SIG-M5 treated with dmso at 0.1 percent for 504 hours (cell line): ENCODE data around the gene CD3D.
A peak's percentile ranks its signal among the peaks of the same experiment; 100 is the strongest.
"Not testable (repeated sequence)": the region's sequence is repeated elsewhere in the genome, so short reads cannot be mapped to it uniquely, and the experiment has no call there.

Experiments used
- DNase-seq: peaks from one replicate; lab custom pipeline; 2025; ENCODE audit not compliant: unreplicated experiment; lab: John Stamatoyannopoulos, UW

CD3D gene

DNA sequence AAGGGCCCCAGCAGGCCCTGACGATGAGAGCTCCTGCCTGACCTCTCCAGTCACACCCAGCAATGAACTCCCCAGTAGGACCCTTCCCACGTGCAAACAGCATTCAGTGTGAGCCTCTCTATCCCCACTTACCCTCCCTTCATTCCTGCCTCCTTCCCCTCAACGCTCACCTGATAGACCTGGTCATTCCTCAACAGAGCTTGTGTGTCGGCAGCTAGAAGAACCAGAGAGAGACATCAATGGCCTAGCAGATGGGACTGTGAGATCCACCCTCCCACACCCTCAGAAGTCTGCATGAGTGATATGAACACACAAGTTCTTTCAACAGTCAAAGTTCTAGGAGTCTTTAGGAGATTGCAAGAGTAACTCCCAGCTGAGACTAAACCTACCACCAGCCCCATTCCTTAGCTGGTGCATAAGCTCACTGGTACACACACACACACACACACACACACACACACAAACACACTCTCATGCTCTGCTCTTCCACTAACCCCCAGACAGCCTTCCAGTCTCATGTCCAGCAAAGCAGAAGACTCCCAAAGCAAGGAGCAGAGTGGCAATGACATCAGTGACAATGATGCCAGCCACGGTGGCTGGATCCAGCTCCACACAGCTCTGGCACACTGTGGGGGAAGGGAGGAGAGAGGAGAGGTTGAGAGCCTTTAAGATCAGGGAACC, 3.1 kb downstream of the CD3D start:
- no peak for DNase-seq

DNA sequence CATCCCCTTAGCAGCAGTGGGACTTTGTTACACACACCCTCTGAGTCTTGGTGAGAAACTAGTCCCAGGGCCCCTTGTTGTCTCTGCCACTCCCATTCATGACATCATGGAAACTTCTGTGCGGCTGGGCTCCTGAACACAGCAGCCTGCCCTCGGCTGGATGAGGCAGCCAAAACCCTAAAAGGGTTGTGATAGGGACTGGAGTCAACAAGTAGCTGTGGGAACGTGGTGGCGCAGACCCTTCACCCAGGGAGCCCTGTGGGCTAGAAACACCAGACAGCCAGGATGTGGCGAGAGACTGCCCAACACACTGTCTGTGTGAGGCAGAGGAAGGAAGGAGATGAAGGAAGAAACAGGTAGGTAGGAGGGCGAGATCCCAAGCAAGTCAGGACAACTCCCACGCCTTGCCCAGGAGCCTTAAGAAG, 3.9 kb downstream of the CD3D start:
- DNase-seq: no peak

DNA sequence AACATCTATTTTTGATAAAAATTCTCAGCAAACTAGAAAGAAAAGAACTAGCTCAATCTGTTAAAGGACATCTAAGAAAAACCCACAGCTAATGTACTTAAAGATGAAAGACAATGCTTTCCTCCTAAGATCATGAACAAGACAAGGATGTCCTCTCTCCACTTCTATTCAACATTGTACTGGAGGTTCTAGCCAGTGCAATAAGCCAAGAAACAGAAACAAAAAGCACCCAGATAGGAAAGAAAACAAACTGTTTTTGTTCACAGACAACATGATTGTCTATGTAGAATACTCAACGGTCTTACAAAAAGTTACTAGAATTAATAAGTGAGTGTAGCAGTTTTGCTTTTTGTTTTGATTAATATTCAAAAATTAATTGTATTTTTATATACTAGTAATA, 7.8 kb downstream of the CD3D start:
- DNase-seq: no peak

DNA sequence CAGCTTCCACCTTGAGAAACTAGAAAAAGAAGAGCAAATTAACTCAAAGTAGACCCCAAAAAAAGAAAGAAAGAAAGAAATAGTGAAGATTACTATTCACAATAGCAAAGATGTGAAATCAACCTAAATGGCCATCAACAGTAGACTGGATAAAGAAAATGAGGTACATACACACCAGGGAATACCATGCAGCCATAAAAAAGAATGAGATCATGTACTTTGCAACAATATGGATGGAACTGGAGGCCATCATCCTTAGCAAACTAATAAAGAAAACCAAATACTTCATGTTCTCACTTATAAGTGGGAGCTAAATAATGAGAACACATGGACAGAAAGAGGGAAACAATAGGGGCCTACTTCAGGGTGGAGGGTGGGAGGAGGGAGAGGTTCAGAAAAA, 13.8 kb downstream of the CD3D start:
- DNase-seq: no peak

DNA sequence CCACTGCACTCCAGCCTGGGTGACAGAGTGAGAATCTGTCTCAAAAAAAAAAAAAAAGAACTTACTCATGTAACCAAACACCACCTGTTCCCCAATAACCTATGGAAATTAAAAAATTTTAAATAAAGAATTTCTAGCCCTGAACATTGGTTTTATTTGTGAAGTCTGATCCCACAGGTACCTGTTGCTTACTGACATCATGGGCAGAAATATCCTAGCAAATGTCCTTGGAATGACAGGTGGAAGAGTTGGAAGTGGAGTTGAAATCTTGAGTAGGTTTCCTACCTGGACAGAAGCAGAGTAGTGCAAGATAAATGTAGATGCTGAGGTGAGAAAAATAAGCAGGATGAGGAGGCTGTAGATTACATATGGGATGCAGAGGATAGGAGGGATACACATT, 17.2 kb downstream of the CD3D start:
- no peak for DNase-seq

DNA sequence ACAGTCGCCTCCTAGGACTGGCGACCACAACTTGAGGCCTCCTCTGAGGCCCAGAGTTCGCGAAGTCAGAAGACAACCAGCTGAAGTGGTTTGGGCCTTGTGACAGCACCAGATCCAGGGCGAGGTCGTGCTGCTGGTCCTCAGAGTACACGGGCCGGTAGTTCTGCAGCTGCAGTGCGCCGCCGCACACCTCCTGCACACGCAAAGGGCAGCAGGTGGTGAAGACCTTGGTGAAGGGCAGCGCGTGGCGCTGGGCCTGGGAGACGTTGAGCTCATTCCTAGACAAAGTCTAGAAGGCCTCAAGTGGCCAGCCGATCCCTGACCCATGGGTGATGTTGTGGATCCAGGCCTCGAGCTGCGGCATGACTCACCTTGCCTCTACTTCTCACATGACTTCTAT, 19.8 kb downstream of the CD3D start:
- no peak for DNase-seq

DNA sequence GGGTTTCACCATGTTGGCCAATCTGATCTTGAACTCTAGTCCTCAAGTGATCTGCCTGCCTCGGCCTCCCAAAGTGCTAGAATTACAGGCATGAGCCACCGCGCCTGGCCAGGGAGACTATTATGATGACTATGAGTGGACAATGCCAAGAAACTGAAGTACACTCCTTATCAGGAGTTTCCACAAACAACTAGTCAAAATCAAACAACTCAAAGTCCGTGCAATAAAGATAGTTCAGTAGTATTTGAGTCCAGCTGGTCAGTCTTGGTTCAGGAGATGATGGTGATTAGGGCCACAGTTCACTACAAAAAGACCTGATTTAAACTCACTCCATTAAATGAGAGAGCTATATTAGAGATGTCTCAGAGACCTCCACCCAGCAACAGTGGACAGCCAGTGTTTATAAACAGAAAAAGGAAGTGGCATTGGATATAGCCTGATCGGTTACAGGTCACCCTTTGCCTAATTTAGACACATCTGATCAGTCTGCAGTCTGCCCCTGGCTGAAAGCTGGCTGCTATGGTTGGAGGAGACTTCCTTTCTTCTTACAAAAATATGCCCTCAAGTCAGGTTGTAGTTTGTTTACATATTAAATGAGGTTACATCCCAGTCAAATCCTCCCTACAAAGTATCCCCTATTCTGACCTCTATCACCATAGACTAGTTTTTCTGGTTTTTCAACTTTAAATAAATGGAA, 21.0 kb downstream of the CD3D start:
- DNase-seq: peak; percentile 62

DNA sequence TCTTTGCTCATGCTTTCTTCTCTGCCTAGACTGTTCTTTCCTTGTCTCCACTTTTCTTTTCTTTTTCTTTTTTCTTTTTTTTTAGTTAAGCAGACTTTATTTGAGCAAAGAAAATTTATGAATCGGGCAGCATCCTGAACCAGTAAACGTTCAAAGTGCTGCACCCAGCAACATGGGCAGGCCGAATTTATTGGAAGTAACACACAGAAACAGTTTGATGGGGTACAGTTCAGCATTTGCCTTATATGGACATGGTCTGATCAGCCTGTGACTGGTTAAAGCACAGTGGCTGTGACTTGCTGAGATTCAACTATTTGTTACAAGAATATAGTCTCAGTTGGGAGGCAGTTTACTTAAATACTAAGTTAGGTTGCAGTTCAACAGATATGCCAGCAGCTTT, 22.0 kb downstream of the CD3D start:
- no peak for DNase-seq

DNA sequence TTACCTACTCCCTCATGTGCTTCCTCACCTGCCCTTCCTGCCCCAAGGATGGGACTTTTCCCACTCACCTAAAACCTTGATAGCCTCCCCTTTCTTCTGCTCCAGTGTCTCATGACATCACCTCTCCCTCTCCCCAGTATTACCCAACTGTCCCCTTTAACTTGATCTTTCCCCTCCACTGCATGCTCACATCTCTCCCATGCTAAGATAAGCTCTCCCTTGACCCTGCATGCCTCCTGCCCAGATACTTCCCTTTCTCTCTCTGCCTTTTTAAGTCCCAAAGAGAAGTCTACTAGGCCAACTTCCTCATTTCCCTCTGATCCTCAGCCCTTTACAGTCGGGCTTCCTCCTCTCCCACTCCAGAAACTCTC, 23.2 kb downstream of the CD3D start:
- peak; percentile 88 for DNase-seq

DNA sequence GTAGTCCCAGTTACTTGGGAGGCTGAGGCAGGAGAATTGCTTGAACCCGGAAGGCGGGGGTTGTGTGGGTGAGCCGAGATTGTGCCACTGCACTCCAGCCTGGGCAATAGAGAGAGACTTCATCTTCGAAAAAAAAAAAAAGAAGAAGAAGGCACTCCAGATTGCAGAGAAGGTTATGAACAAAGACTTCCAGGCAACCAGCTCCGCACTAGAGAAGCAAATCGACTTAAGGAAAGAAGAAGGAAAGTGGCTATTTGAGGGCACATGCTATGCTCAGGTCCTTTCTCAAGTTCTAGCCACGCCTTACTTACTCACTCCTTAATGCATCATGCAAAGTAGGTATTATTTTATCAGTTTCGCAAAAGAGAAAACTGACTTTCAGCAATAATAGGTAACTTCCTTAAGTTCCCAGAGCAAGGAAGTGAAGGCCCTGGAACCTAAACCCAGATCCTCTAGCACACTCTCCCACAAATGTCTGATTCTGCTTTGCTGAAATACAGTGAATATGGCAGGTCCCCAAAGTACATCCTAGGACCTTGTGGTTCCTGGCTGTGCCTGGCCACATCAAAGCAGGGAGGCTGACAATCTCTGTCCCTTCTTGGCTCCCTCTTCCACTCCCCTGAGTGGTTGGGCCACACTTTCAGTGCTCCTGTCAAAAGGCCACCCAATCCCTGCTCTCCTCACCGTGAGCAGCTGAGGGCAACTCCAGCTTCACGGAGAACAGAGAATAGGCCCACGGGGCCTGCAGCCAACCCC, 23.7 kb downstream of the CD3D start:
- DNase-seq: no peak

DNA sequence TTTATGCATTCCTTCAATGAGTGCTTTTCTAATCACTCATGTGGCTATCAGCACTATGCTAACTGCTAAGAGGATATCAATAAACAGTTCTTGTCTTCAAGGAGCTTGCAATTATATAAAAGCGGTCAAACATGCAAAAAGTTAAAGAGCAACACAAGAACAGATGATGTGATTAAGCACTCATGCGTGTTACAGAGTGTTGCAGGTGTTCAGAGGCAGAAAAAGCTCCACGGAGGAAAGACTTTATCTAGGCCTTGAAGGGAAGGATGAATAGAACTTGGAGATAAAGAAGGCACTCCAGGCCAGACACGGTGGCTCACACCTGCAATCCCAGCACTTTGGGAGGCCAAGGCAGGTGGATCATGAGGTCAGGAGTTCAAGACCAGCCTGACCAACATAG, 24.4 kb downstream of the CD3D start:
- no peak for DNase-seq

DNA sequence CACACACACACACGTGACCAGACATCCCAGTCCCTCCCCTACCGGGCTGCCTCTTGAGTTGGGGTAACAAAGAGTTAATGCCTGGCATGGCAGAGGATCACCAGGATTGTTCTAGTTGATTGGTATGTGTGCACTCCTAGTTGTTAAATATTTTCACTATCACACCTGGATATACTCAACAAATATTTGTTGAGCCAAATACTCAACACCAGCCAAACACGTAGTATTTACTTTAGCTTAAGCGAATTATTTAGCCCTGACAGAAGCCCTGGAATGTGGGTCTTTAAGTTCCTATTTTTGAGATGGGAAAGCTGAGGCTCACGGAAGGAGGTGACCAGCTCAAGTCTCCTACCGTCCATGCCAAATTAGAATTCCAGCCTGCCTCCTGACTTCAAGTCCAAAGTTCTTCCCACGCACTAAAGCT, 27.5 kb downstream of the CD3D start:
- peak; percentile 11 for DNase-seq

DNA sequence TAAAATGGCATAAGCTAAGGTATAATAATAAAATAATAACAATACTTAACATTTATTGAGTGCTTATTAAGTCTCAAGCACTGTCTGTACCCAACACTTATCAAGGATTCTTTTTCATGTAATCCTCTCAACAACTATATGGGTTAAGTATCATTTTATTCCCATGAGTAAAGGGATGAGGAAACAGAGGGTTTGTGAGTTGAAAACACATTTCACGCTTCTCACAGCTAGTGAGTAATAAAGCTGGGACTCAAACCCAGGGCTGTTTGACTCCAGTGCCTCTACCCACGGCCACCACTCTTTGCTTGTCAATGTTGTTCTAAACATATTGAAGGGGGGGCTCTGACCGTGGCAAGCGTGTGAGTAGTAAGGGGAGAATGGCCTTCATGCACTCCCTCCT, 29.3 kb downstream of the CD3D start:
- DNase-seq: no peak

DNA sequence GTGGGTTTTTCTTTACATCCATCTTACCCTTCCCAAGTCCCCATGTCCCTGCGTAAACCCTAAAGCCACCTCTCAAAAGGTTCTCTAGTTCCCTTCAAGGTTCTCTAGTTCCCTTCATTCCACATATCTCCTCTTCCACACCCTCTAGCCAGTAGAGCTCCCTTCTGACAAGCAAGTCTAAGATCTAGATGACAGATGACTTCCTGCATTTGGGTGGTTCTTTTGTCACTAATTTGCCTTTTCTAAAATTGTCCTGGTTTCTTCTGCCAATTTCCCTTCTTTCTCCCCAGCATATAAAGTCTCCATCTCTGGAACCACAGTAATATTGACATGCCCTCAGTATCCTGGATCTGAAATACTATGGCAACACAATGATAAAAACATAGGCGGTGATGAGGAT, 30.2 kb downstream of the CD3D start:
- DNase-seq: no peak

DNA sequence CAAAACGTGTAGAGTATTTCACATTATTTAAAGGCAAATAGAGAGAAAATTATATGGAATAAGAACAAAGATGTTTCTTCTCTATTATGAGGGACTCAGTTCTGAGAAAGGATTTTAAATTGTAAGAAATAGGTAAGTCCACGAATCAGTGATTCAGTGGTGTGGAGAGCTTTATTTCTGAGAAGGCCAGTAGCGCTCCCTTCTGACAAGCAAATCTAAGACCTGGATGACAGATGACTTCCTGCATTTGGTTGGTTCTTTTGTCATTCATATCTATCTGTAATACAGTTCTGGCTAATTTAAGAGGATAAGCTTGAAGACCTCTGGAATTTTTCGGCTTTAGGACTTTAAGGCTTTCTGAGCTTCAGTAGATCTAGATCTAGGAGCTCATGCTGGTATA, 31.0 kb downstream of the CD3D start:
- DNase-seq: no peak

DNA sequence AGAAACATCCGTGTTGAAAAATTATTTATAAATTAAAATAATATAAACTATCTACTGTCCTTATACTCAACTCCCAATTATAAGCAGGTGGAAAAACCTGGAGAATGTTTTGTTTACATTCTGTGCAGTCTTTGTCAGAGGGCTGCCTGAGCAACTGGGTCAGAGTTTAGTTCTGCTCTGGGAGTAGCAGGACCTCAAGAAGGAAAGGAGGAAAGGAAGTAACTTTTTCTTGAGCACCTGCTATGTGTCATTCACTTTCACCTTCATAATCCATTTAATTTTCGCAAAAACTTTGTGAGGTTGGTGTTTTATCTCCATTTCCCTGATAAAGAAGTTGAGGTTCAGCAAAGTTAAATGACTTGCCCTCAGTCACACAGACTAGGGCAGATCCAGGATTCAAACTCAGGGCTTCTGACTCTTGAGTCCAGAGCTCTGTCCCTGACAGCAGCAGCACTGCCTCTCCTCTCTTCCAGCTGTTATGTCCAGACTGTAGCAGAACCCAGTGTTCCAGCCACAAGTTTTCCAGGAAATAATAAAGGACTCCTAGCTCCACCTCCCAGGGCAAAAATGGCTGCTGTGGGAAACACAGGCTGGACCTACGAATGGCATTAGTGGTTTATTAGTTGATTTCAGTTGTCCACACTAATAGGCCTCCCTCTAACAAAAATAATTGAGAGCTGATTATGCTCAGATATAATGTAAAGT, 31.6 kb downstream of the CD3D start:
- DNase-seq: no peak

DNA sequence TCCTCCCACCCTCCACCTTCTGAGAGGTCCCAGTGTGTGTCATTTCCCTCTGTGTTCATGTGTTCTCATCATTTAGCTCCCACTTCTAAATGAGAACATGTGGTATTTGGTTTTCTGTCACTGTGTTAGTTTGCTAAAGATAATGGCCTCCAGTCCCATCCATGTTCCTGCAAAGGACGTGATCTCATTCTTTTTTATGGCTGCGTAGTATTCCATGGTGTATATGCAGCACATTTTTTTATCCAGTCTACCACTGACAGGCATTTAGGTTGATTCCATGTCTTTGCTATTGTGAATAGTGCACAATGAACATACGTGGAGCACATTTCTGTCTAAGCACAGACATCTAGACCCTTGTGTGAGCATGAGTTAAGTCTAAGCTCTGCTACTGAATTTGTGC, 32.2 kb downstream of the CD3D start:
- DNase-seq: no peak

DNA sequence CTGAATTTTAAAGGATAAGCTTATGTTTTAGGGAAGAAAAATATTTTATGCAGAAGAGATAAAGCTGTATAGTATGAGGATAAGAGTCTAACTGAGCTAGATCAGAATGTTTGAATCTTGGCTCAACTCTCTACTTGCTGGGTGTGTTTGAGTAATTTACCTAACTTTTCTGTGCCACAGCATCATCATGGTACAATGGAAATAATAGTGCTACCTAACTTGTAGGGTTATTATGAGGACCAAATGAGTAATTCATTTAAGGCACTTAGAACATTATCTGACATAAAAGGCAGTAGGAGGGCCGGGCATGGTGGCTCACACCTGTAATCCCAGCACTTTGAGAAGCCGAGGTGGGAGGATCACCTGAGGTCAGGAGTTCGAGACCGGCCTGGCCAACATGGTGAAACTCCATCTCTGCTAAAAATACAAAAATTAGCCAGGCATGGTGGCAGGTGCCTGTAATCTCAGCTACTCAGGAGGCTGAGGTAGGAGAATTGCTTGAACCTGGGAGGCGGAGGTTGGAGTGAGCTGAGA, 33.4 kb downstream of the CD3D start:
- not testable (repeated sequence) for DNase-seq

DNA sequence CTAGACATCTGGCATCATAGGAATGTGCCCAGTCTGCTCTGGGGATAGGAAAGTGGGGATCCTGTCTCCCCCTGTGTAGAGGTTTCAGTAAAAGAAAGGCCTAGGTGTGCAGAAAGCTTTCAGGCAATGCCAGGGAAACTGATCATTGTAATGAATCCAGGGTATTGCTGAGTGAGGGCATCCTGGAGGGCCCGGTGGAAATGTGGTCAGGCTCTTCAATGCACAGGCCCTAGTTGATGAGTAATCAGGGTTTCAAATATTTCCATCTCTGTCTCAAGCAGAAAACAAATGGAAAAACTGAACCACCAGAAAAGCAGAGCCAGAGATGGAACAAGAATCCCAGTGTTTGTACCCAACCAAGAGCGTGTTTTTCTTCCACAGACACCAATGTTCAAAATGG, 35.9 kb downstream of the CD3D start:
- DNase-seq: no peak

DNA sequence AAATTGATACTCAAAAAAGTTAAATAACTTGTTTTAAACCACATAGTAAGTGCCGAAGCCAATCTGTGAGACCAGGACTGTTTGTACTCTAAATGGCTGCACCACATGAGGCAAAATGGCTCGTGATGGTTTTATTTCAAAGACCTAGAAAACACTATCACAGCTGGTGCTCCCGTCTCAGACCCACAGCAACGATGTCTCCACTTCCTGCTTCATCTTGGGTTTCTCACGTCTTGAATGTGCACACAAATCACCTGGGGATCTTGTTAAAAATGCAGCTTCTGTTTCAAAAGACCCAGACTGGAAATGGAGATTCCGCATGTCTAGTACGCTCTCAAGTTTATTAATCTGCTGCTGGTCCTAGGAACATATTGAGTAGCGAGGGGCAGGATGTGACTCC, 36.8 kb downstream of the CD3D start:
- no peak for DNase-seq

DNA sequence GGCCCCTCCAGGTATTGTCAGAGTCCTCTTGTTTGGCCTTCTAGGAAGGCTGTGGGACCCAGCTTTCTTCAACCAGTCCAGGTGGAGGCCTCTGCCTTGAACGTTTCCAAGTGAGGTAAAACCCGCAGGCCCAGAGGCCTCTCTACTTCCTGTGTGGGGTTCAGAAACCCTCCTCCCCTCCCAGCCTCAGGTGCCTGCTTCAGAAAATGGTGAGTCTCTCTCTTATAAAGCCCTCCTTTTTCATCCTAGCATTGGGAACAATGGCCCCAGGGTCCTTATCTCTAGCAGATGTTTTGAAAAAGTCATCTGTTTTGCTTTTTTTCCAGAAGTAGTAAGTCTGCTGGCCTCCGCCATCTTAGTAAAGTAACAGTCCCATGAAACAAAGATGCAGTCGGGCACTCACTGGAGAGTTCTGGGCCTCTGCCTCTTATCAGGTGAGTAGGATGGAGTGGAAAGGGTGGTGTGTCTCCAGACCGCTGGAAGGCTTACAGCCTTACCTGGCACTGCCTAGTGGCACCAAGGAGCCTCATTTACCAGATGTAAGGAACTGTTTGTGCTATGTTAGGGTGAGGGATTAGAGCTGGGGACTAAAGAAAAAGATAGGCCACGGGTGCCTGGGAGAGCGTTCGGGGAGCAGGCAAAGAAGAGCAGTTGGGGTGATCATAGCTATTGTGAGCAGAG, 37.8 kb downstream of the CD3D start, which contains the start of gene CD3E:
TSS of gene CD3E (plus strand) at position 163 of the 681 bp plus-strand sequence. CDS start at position 386, 223 bp downstream.
- no peak for DNase-seq
